Measurements from ENCODE around the gene ATP5PF. TPM values are rescaled to one million over a fixed set of nuclear protein-coding genes. Genes with fewer than 3 reads are reported as not detected.
"Not testable (repeated sequence)": the region's sequence is repeated elsewhere in the genome, so short reads cannot be mapped to it uniquely, and the experiment has no call there.

ATP5PF gene
- total RNA-seq, 4 donors from 2014 or later: 105 to 213 (median 136) TPM

- H3K27ac ChIP-seq (replicated peaks in 1 of 4): peak overlapping the region in 3 of 4 donors; percentile 14 to 30 (median 17)
- no peak for TF ChIP-seq CTCF (IDR thresholded peaks at IDR 0.05)
- TF ChIP-seq EP300 (IDR thresholded peaks at IDR 0.05): no peak
- no peak for TF ChIP-seq POLR2A (IDR thresholded peaks at IDR 0.05; ENCODE audit: low read depth)
- no peak for TF ChIP-seq POLR2AphosphoS5 (IDR thresholded peaks at IDR 0.05)
Measured at GRCh38 chr21:25700741-25701140, 34.0 kb downstream of the ATP5PF start.

GRCh38 chr21:25695461-25695860 is 39.2 kb downstream of the ATP5PF start:
- H3K9me3 ChIP-seq; H3K27me3 ChIP-seq; H3K4me3 ChIP-seq; DNase-seq (ENCODE audit: extremely low spot score); H3K4me1 ChIP-seq; intact Hi-C loops (cut with DNase I); H3K27ac ChIP-seq (replicated peaks in 1 of 4): not testable (repeated sequence)
- WGBS: 98% methylated on average over 23 of the region's 36 CpGs
- H3K36me3 ChIP-seq: peaks cover 0 to 78% (median 19%) of the 10 kb centered on the region in 4 donors

More at GRCh38 chr21:25700741-25701140, 34.0 kb downstream of the ATP5PF start:
- H3K4me1 ChIP-seq: no peaks in the 10 kb centered on the region
- H3K4me3 ChIP-seq: no peak overlapping the region
- peaks cover 0 to 58% (median 4%) of the 10 kb centered on the region in 4 donors for H3K36me3 ChIP-seq
- H3K9me3 ChIP-seq: no peaks in the 10 kb centered on the region
- DNase-seq (ENCODE audit: extremely low spot score): no peak
- intact Hi-C loops (cut with DNase I): no loop called here
- H3K27me3 ChIP-seq: no peaks in the 10 kb centered on the region
- 75% methylated on average over 1 of the region's 1 CpG for WGBS

- TF ChIP-seq POLR2AphosphoS5 (IDR thresholded peaks at IDR 0.05): no peak
- TF ChIP-seq POLR2A (IDR thresholded peaks at IDR 0.05; ENCODE audit: low read depth): no peak
- no peak for TF ChIP-seq CTCF (IDR thresholded peaks at IDR 0.05)
- no peak for TF ChIP-seq EP300 (IDR thresholded peaks at IDR 0.05)
- no peaks in the 10 kb centered on the region for H3K27me3 ChIP-seq
- peaks cover 10 to 39% (median 33%) of the 10 kb centered on the region in 4 donors for H3K4me1 ChIP-seq
- H3K9me3 ChIP-seq: no peaks in the 10 kb centered on the region
- 60% methylated on average over 3 of the region's 3 CpGs for WGBS
- peaks cover 0 to 51% (median 19%) of the 10 kb centered on the region in 4 donors for H3K36me3 ChIP-seq
- H3K27ac ChIP-seq (replicated peaks in 1 of 4): no peak overlapping the region
- no peak for DNase-seq (ENCODE audit: extremely low spot score)
- no peak overlapping the region for H3K4me3 ChIP-seq
- intact Hi-C loops (cut with DNase I): no loop called here
Measured at GRCh38 chr21:25691976-25692375, 42.7 kb downstream of the ATP5PF start.

GRCh38 chr21:25689226-25689625 is 45.5 kb downstream of the ATP5PF start:
- no peaks in the 10 kb centered on the region for H3K27me3 ChIP-seq
- H3K36me3 ChIP-seq: peaks cover 0 to 27% (median 8%) of the 10 kb centered on the region in 4 donors
- 79% methylated on average over 1 of the region's 1 CpG for WGBS
- DNase-seq (ENCODE audit: extremely low spot score): no peak
- no peak for TF ChIP-seq POLR2AphosphoS5 (IDR thresholded peaks at IDR 0.05)
- TF ChIP-seq EP300 (IDR thresholded peaks at IDR 0.05): no peak
- TF ChIP-seq POLR2A (IDR thresholded peaks at IDR 0.05; ENCODE audit: low read depth): no peak
- no peak for TF ChIP-seq CTCF (IDR thresholded peaks at IDR 0.05)
- peak overlapping the region; percentile 56 to 74 (median 58) for H3K27ac ChIP-seq (replicated peaks in 1 of 4)
- peaks cover 15 to 50% (median 45%) of the 10 kb centered on the region in 4 donors for H3K4me1 ChIP-seq
- intact Hi-C loops (cut with DNase I): loop anchor here (5.0 kb wide), 1 partner anchor 47 kb away; no protein-coding TSS in a partner anchor
- no peak overlapping the region for H3K4me3 ChIP-seq
- no peaks in the 10 kb centered on the region for H3K9me3 ChIP-seq

GRCh38 chr21:25688275-25689155 is 46.2 kb downstream of the ATP5PF start:
- TF ChIP-seq POLR2A (IDR thresholded peaks at IDR 0.05; ENCODE audit: low read depth): no peak
- TF ChIP-seq CTCF (IDR thresholded peaks at IDR 0.05): no peak
- no peak for TF ChIP-seq POLR2AphosphoS5 (IDR thresholded peaks at IDR 0.05)
- TF ChIP-seq EP300 (IDR thresholded peaks at IDR 0.05): no peak
- peaks cover 15 to 50% (median 45%) of the 10 kb centered on the region in 4 donors for H3K4me1 ChIP-seq
- H3K9me3 ChIP-seq: no peaks in the 10 kb centered on the region
- no peak for DNase-seq (ENCODE audit: extremely low spot score)
- 55% methylated on average over 9 of the region's 9 CpGs for WGBS
- H3K27me3 ChIP-seq: no peaks in the 10 kb centered on the region
- H3K27ac ChIP-seq (replicated peaks in 1 of 4): peak overlapping the region; percentile 56 to 74 (median 58)
- intact Hi-C loops (cut with DNase I): loop anchor here (5.0 kb wide), 1 partner anchor 46 kb away; no protein-coding TSS in a partner anchor
- H3K36me3 ChIP-seq: peaks cover 0 to 20% (median 2%) of the 10 kb centered on the region in 4 donors
- no peak overlapping the region for H3K4me3 ChIP-seq

Data from esophagus muscularis mucosa (tissue), 4 donors.